Breast epithelium (tissue), 4 donors: ENCODE results near the gene SLC6A9. TPM values are rescaled to one million over a fixed set of nuclear protein-coding genes. Genes with fewer than 3 reads are reported as not detected.

ENCODE experiments used
- DNase-seq, 2 donors: peaks; one replicate each; pipeline ENCODE4 v3.0.0-alpha.2; 2019; ENCODE audit warnings: low spot score in 2 of 2
- H3K27ac ChIP-seq, 2 donors: fragments of 200-600 bp; sonication (generic) in 1 of 2; one replicate each; pipeline ENCODE4 v1.5.1; 2016 to 2019; ENCODE audit warnings: mild to moderate bottlenecking in 1 of 2
- H3K27me3 ChIP-seq, 2 donors: fragments of 200-600 bp; sonication (generic) in 1 of 2; one replicate each; pipeline versions ENCODE4 v1.5.1 to v1.6.0; 2017 to 2019; ENCODE audit warnings: control low read depth in 1 of 2, mild to moderate bottlenecking in 1 of 2
- H3K36me3 ChIP-seq: fragments of 200-600 bp; one replicate; pipeline ENCODE4 v1.5.1; 2019
- H3K4me1 ChIP-seq, 2 donors: fragments of 200-600 bp; sonication (generic); one replicate each; pipeline ENCODE4 v1.5.1; 2016 to 2019; ENCODE audit warnings: control low read depth in 1 of 2
- H3K4me3 ChIP-seq, 3 donors: fragments of 200-600 bp; sonication (generic); 1 replicate in 2 of 3; 2 replicates in 1 of 3; pipeline ENCODE4 v1.5.1; 2016 to 2019; ENCODE audit warnings: mild to moderate bottlenecking in 3 of 3, moderate library complexity in 2 of 3
- H3K9me3 ChIP-seq, 2 donors: fragments of 200-600 bp; sonication (generic) in 1 of 2; one replicate each; pipeline ENCODE4 v1.5.1; 2016 to 2019; ENCODE audit warnings: control low read depth in 1 of 2
- CTCF ChIP-seq, 3 donors: fragments of 450-650 bp; IDR thresholded peaks; one replicate each; pipeline ENCODE4 v1.5.1; 2016 to 2017; ENCODE audit warnings: antibody characterized with exemption in 3 of 3, mild to moderate bottlenecking in 3 of 3, moderate library complexity in 3 of 3
- POLR2A ChIP-seq: fragments of 450-650 bp; IDR thresholded peaks from one replicate; pipeline ENCODE4 v1.6.1; 2016; ENCODE audit warnings: antibody characterized with exemption, mild to moderate bottlenecking, moderate library complexity
- POLR2AphosphoS5 ChIP-seq, 3 donors: sonication (generic); formaldehyde crosslinking; IDR thresholded peaks; one replicate each; pipeline ENCODE4 v1.6.1; 2017; ENCODE audit warnings: antibody characterized with exemption in 3 of 3
- intact Hi-C: fragments of 100-400 bp; cut with DNase I; formaldehyde crosslinking; loops from one replicate; pipeline ENCODE4 v1.15.1; 2023; ENCODE audit warnings: low total_unique reads
- total RNA-seq, 3 donors: library from RNA; depleted of rRNA; stranded (reverse); fragments of >200 nt; gene quantifications; one replicate each; pipeline ENCODE4 v1.1.0, GENCODE V29; 2016

SLC6A9 gene
- total RNA-seq, 3 donors from 2014 or later: 0.32 to 5.1 (median 3.9) TPM

- no peak for DNase-seq
- no peaks in the 10 kb centered on the region for H3K4me1 ChIP-seq
- H3K27me3 ChIP-seq: no peaks in the 10 kb centered on the region
- no peak for TF ChIP-seq POLR2A
- TF ChIP-seq POLR2AphosphoS5 (IDR thresholded peaks at IDR 0.05): no peak
- TF ChIP-seq CTCF (IDR thresholded peaks at IDR 0.05): no peak
- no peaks in the 10 kb centered on the region for H3K36me3 ChIP-seq
- H3K4me3 ChIP-seq: no peak overlapping the region
- H3K27ac ChIP-seq: no peak overlapping the region
- intact Hi-C loops: no loop called here
- H3K9me3 ChIP-seq: no peaks in the 10 kb centered on the region
Observed at GRCh38 chr1:44043176-44044070, 12.2 kb upstream of the SLC6A9 start.

- no peak overlapping the region for H3K27ac ChIP-seq
- TF ChIP-seq POLR2AphosphoS5 (IDR thresholded peaks at IDR 0.05): no peak
- no peaks in the 10 kb centered on the region for H3K36me3 ChIP-seq
- no peaks in the 10 kb centered on the region for H3K27me3 ChIP-seq
- H3K9me3 ChIP-seq: no peaks in the 10 kb centered on the region
- no peak for DNase-seq
- no peak overlapping the region for H3K4me3 ChIP-seq
- no peaks in the 10 kb centered on the region for H3K4me1 ChIP-seq
- intact Hi-C loops: no loop called here
Observed at GRCh38 chr1:44040846-44041245, 9.6 kb upstream of the SLC6A9 start.

- H3K27ac ChIP-seq: no peak overlapping the region
- H3K4me3 ChIP-seq: no peak overlapping the region
- TF ChIP-seq CTCF (IDR thresholded peaks at IDR 0.05) (no peak), POLR2AphosphoS5 (IDR thresholded peaks at IDR 0.05) (no peak), POLR2A (no peak)
- no peaks in the 10 kb centered on the region for H3K27me3 ChIP-seq
- H3K9me3 ChIP-seq: no peaks in the 10 kb centered on the region
- H3K36me3 ChIP-seq: no peaks in the 10 kb centered on the region
- no peak for DNase-seq
- intact Hi-C loops: no loop called here
- H3K4me1 ChIP-seq: no peaks in the 10 kb centered on the region
Observed at GRCh38 chr1:44040418-44040817, 9.2 kb upstream of the SLC6A9 start.

GRCh38 chr1:44038876-44039657, 7.8 kb upstream of the SLC6A9 start:
- Histone ChIP-seq H3K27ac (no peak overlapping the region), H3K4me3 (no peak overlapping the region), H3K9me3 (no peaks in the 10 kb centered on the region), H3K4me1 (no peaks in the 10 kb centered on the region), H3K27me3 (no peaks in the 10 kb centered on the region), H3K36me3 (no peaks in the 10 kb centered on the region)
- TF ChIP-seq POLR2A (no peak), POLR2AphosphoS5 (IDR thresholded peaks at IDR 0.05) (no peak), CTCF (IDR thresholded peaks at IDR 0.05) (no peak)
- intact Hi-C loops: loop anchor here (2.0 to 10.0 kb wide), 2 partner anchors 28 to 274 kb away; no protein-coding TSS in a partner anchor
- DNase-seq: no peak

- intact Hi-C loops: loop anchor here (10.0 kb wide), 1 partner anchor 272 kb away; no protein-coding TSS in a partner anchor
- H3K36me3 ChIP-seq: no peaks in the 10 kb centered on the region
- H3K4me3 ChIP-seq: no peak overlapping the region
- DNase-seq: no peak
- TF ChIP-seq POLR2AphosphoS5 (IDR thresholded peaks at IDR 0.05) (no peak), CTCF (IDR thresholded peaks at IDR 0.05) (no peak), POLR2A (no peak)
- peaks cover 0 to 5% of the 10 kb centered on the region in 2 donors for H3K4me1 ChIP-seq
- H3K27ac ChIP-seq: no peak overlapping the region
- H3K27me3 ChIP-seq: no peaks in the 10 kb centered on the region
- no peaks in the 10 kb centered on the region for H3K9me3 ChIP-seq
Observed at GRCh38 chr1:44037154-44037553, 5.9 kb upstream of the SLC6A9 start.
